ENCODE data around the gene PTBP1.

The PTBP1 gene

DNA sequence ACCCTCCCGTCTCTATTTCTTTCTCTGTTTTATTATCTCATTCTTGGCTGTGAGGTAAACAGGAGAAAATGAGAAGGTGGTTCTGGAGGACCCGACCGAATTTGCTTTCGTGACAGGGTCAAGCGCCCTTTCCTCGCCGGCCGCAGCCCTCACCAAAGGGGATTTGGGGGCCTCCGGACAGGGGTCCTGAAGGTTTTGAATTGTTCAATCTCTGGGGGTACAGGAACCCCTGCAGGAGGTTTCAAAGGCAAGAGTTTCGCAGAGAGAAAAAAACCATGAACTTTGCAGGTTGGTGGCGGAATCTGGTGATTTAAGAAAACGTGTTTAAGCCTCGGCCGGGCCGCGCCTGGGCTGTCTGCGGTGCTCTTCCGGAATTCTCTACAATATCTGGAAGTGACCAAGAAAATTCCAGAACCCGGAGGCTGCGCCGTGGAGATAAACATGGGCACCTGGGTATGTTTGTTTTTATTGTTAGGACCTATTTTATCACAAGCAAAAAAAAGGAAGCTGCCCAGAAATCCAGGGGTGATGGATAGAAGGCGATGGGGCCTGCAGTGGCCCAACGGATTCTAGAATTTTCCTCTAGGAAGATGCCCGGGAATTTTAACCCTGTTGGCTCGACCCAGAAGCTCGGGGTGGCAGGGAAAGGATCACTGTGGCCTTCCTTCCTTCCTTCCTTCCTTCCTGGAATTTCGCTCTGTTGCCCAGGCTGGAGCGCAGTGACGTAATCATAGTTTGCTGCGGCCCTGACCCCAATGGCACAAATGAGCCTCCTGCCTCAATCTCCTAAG is 14.2 kb upstream of the PTBP1 start:
- no peak for DNase-seq
- TF ChIP-seq GATA1 (IDR thresholded peaks at IDR 0.05; ENCODE audit: low read depth, low read length) = no peak
- TF ChIP-seq POLR2A (IDR thresholded peaks at IDR 0.05; ENCODE audit: low read length) = no peak

DNA sequence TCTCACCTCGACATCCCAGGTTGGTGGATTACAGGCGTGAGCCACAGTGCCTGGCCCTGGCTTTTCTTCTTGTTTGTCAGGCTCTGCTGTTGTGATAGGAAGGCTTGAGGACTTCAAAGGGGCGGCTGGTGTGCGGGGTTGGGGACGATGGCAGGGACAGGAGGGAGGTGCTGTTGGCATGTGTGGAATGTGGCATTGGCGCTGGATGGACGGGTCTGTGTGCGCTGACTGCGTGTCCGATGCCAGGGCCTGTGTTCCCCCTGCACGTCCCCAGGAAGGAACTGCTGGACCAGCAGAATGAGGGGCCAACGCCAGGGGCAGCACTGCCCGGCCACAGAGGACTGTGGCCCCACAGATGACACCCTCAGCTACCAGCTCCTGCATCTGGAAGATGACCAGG is 12.7 kb upstream of the PTBP1 start:
- TF ChIP-seq GATA1 (IDR thresholded peaks at IDR 0.05; ENCODE audit: low read depth, low read length) (no peak), POLR2A (IDR thresholded peaks at IDR 0.05; ENCODE audit: low read length) (no peak)
- no peak for DNase-seq

DNA sequence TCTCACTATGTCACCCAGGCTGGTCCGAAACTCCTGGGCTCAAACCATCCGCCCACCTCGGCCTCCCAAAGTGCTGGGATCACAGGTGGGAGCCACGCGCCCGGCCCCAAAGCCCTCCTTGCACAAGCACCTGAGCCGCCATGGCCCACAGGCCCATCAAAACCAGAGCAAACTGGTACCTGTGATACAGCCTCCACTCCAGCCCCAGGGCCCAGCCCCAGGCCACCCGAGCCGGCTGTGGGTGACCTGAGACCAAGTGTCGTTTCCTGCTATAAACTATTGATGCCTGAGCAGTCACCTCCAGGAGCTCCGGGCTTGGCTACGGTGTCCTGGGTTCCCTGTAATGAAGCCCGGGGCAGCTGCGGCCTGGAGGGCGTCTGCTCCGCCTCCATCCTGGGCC is 9.7 kb upstream of the PTBP1 start:
- TF ChIP-seq POLR2A (IDR thresholded peaks at IDR 0.05; ENCODE audit: low read length) (no peak), GATA1 (IDR thresholded peaks at IDR 0.05; ENCODE audit: low read depth, low read length) (no peak)
- no peak for DNase-seq

DNA sequence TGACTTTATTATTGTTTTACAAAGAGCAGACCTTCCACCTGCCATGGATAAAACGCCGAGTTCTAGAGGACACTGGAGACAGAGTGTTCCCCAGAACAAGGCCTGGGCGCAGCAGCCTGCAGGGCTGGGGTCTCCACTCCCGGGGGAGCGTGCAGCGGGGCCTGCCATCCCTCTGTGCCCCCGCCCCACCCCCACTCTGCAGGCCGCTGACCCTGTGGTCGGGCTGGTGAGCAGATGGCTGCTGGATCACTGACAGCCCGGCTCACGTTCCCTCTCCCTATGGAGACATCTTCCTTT is 8.6 kb upstream of the PTBP1 start:
- DNase-seq = no peak
- no peak for TF ChIP-seq GATA1 (IDR thresholded peaks at IDR 0.05; ENCODE audit: low read depth, low read length)
- no peak for TF ChIP-seq POLR2A (IDR thresholded peaks at IDR 0.05; ENCODE audit: low read length)

DNA sequence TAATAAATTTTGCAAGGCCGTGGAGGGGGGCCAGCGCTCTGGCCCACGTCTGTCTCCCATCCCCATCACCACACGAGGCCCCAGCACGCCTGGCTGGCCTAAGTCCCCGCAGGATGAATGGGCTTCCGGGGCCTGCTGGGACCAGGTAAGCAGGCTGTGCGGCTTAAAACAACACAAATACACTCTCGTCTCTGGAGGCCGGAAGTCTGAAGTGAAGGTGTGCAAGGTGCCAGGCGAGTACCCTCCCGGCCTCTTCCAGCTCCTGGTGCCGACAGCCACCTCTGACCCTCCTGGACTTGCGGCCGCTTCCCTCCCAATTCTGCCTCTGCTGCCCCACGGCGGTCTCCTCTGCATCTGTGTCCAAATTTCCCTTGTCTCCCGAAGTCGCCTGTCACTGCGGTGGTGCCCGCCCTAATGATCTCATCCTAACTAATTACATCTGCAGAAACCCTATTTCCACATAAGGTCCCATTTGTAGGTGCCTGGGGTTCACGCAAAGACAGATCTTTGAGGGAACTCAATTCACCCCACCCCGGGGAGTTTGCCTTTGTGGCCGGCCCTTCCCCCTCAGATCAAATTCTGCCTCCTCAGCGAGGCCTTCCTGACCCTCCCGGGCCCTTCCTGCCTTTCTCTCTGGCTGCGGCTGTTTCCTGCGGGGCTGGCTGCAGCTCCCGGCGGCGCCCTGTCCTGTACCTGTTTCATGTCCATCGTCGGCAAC is 8.1 kb upstream of the PTBP1 start:
- no peak for TF ChIP-seq GATA1 (IDR thresholded peaks at IDR 0.05; ENCODE audit: low read depth, low read length)
- TF ChIP-seq POLR2A (IDR thresholded peaks at IDR 0.05; ENCODE audit: low read length) = no peak
- DNase-seq = peak; percentile 80 to 90

DNA sequence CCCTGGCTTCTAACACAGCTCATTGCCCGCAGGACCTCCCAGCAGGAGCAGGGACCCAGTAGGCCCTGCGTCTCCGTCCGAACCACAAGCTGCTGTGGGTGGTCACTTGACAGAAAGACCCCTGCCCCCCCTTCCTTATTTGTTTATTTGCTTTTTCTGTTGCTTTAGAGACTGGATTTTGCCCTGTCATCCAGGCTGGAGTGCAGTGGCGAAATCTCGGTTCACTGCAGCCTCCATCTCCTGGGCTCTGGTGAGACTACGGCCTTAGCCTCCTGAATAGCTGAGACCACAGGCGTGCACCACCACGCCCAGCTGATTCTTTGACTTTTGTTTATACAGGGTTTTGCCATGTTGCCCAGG is 7.6 kb upstream of the PTBP1 start:
- TF ChIP-seq GATA1 (IDR thresholded peaks at IDR 0.05; ENCODE audit: low read depth, low read length) = no peak
- no peak for TF ChIP-seq POLR2A (IDR thresholded peaks at IDR 0.05; ENCODE audit: low read length)
- peak in 1 of 2 experiments; percentile 75 for DNase-seq

DNA sequence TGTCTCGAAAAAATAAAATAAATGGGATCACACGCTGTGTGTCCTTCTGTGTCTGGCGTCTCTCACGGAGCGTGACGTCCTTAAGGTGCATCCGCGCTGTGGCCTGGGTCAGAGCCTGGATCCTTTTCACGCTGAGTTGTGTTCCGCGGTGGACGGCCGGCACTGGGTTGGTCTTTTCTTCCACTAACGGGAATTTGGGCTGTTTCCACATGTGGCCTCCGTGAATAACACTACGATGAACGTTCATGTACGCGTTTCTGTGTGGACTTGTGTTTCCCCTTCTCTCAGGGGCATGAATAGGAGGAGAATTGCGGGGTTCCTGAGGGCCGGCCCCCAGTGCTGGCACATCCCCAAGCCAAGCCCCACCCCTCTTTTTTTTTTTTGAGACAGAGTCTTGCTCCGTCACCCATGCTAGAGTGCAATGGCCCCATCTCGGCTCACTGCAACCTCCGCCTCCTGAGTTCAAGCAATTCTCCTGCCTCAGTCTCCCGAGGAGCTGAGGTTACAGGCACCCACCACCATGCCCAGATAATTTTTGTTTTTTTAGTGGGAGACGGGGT is 6.2 kb upstream of the PTBP1 start:
- TF ChIP-seq GATA1 (IDR thresholded peaks at IDR 0.05; ENCODE audit: low read depth, low read length) = no peak
- no peak for TF ChIP-seq POLR2A (IDR thresholded peaks at IDR 0.05; ENCODE audit: low read length)
- peak in 1 of 2 experiments; percentile 60 for DNase-seq

DNA sequence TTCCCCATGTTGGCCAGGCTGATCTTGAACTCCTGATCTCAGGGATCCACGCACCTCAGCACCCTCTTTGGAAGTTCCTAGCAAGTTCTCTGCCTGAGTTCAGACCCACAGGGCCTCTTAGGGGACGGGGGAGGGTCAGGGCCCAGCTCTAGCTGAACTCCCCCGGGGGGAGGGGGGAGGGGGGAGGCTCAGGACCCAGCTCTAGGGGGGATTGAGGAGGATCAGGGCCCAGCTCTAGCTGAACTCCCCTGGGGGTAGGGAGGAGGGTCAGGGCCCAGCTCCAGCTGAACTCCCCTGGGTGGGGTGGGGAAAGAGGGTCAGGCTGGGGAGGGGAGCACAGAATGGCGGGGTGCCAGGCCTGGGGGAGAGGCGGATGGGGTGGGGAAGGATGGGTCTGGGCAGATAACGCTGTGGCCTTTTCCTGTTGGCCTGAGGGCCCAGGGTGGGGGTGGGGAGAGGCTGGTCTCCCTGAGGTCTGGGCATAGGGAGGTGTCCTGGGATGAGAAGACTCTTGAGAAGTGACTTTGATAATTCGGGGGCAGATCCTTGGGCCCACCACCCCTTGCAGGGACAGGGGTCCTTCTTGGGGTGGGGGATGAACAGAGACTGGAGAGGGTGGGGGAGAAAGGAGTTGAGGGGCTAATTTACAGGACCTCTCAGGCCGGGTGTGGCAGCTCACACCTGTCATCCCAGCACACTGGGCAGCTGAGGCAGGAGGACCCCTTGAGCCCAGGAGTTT is 5.5 kb upstream of the PTBP1 start:
- no peak for TF ChIP-seq GATA1 (IDR thresholded peaks at IDR 0.05; ENCODE audit: low read depth, low read length)
- no peak for TF ChIP-seq POLR2A (IDR thresholded peaks at IDR 0.05; ENCODE audit: low read length)

DNA sequence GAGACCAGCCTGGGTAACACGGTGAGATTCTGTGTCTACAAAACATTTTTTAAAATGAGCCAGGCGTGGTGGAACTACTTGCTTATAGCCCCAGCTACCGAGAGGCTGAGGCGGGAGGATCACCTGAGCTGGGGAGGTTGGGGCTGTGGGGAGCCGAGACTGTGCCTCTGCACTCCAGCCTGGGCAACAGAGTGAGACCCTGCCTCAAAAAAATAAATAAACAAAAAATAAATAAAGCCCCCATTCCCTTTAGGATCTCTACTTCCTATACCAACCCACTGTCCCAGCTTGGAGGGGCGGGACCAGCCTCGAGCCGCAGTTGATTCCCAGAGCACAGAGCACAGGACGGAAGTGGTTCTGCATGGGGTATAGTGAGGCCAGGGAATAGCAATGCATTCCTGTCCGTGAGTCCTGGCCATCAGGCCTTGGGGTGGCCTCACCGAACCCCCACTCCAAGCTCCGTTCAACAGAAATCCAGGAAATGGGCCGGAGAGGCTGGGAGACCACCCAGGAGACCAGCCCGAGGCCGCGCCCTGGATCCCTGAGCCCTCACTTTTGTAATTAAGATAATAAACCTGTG is 4.9 kb upstream of the PTBP1 start:
- no peak for DNase-seq
- TF ChIP-seq POLR2A (IDR thresholded peaks at IDR 0.05; ENCODE audit: low read length) (no peak), GATA1 (IDR thresholded peaks at IDR 0.05; ENCODE audit: low read depth, low read length) (no peak)

More for the DNA sequence above, 5.5 kb upstream of the PTBP1 start:
- DNase-seq = peak; percentile 83 to 89

DNA sequence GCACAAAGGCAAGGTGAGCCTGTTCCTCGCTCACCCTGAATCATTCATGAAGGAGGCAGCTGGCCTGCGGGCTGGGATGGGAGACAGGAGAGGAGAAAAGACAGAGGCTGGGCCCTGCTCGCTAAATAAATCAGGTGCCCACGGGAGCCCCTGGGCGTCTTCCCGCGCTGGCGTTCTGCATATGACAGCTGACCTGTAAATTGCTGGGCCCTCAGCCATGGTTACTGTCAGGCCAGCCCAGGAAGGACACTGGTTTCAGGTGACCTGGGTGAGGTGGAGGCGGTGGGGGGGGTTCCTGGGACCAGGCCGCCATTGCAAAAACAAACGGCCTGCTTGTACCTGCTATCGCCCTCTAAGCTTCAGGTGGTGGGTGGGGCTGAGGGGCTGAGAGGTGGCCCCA is 3.4 kb upstream of the PTBP1 start:
- no peak for DNase-seq
- no peak for TF ChIP-seq POLR2A (IDR thresholded peaks at IDR 0.05; ENCODE audit: low read length)
- no peak for TF ChIP-seq GATA1 (IDR thresholded peaks at IDR 0.05; ENCODE audit: low read depth, low read length)

DNA sequence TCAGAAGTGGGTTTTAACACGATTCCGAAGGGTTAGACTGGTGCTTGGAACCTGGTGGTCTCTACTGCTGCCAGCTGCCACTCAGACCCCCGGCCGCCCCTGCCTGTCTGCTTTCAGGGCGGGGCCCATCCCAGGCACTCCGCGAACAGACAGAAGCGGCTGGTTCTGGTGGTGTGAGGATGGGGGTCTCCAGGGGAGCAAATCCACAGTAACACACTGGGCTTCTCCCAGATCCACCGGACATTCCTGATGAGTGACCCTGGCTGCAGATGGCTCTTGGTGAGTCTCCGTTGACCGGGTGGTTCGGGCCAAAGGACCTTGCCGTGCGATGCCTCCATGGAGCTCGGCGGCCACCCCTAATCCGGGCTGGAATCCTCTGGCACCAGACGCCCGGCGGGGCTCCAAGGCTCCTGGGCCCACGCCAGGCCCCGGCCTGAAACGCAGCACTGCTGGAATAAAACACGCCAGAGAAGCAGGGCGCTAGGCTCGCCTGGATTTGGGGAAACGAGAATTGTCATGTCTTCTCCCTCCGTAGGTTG is 2.1 kb upstream of the PTBP1 start:
- DNase-seq = no peak
- no peak for TF ChIP-seq GATA1 (IDR thresholded peaks at IDR 0.05; ENCODE audit: low read depth, low read length)
- TF ChIP-seq POLR2A (IDR thresholded peaks at IDR 0.05; ENCODE audit: low read length) = no peak

DNA sequence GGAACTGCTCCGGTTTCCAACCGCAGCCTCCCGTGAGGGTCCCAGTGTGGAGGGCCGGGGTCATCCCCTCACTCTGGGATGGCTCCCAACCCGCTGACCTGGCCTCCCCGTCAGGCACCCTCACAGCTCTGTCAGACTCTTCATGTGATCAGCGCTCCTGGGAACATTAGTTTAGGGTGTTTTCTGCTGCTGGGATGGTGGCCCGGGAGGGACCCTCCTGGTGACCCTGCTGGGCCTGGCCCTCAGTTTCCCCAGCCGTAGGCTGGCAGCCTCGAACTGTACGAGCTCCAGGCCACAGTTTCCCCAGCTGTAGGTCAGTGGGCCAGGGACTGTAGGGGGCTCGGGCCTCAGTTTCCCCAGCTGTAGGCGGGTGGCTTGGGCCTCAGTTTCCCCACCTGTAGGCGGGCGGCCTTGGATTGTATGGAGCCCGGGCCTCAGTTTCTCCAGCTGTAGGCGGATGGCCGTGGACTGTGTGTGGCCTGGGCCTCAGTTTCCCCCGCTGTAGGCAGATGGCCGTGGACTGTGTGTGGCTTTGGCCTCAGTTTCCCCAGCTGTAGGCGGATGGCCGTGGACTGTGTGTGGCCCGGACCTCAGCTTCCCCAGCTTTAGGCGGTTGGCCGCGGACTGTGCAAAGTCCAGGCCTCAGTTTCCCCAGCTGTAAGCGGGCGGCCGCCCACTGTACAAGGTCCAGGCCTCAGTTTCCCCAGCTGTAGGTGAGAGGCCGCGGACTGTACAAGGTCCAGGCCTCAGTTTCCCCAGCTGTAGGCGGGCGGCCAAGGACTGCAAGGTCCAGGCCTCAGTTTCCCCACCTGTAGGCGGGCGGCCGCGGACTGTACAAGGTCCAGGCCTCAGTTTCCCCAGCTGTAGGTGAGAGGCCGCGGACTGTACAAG is 1.3 kb upstream of the PTBP1 start:
- no peak for DNase-seq
- TF ChIP-seq GATA1 (IDR thresholded peaks at IDR 0.05; ENCODE audit: low read depth, low read length) = no peak
- TF ChIP-seq POLR2A (IDR thresholded peaks at IDR 0.05; ENCODE audit: low read length) = no peak
